Measurements from ENCODE around the gene PRAMEF7.
"Not testable (repeated sequence)": the region's sequence is repeated elsewhere in the genome, so short reads cannot be mapped to it uniquely, and the experiment has no call there.

DNA sequence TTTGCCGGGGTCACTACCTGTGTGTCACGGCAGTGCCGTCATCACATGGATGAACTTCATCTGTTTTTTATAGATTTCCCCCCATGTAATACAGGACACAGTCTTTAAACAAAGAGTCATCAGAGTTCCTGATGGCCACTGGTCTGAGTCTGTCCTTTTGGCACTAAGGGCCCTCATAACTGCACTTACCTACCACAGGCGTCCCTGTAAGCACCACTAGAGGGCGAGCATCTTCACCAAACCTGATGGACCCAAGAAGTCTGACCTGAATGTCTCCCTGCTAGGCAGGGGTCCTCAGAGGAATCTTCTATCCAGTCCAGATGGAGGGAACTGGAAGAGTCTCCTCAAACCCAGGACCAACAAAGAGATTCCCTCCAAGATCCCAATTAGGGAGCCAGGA lies 8.0 kb downstream of the PRAMEF7 start:
- TF ChIP-seq, protein P1, sequence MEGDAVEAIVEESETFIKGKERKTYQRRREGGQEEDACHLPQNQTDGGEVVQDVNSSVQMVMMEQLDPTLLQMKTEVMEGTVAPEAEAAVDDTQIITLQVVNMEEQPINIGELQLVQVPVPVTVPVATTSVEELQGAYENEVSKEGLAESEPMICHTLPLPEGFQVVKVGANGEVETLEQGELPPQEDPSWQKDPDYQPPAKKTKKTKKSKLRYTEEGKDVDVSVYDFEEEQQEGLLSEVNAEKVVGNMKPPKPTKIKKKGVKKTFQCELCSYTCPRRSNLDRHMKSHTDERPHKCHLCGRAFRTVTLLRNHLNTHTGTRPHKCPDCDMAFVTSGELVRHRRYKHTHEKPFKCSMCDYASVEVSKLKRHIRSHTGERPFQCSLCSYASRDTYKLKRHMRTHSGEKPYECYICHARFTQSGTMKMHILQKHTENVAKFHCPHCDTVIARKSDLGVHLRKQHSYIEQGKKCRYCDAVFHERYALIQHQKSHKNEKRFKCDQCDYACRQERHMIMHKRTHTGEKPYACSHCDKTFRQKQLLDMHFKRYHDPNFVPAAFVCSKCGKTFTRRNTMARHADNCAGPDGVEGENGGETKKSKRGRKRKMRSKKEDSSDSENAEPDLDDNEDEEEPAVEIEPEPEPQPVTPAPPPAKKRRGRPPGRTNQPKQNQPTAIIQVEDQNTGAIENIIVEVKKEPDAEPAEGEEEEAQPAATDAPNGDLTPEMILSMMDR (conservative IDR thresholded peaks at IDR 0.05), result not testable (repeated sequence)
- TF ChIP-seq ZFX (IDR thresholded peaks at IDR 0.05), result not testable (repeated sequence)

Measured in C4-2B (cell line).